Thoracic aorta (tissue), 2 donors: ENCODE measurements around the gene PYGL. TPM values are rescaled to one million over a fixed set of nuclear protein-coding genes. Genes with fewer than 3 reads are reported as not detected.

Source experiments
- ATAC-seq: fragments of 150-250 bp; one replicate; pipeline ENCODE4 v1.8.0; 2017; ENCODE audit warnings: low read depth; ENCODE audit not compliant: insufficient number of reproducible peaks, low FRiP score
- DNase-seq: peaks from one replicate; pipeline ENCODE4 v3.0.0-alpha.2; 2020; ENCODE audit warnings: low spot score
- H3K27ac ChIP-seq, 2 donors: fragments of 200-600 bp; sonication (generic); 1 replicate in 1 of 2; 2 replicates in 1 of 2; pipeline ENCODE4 v1.5.1; 2016; ENCODE audit warnings: mild to moderate bottlenecking in 2 of 2, moderate library complexity in 2 of 2
- H3K27me3 ChIP-seq: fragments of 200-600 bp; sonication (generic); replicated peaks from 2 replicates; pipeline ENCODE4 v1.6.0; 2016; ENCODE audit warnings: mild to moderate bottlenecking; ENCODE audit not compliant: insufficient read depth
- H3K36me3 ChIP-seq: fragments of 200-600 bp; sonication (generic); one replicate; pipeline ENCODE4 v1.5.1; 2016
- H3K4me1 ChIP-seq, 2 donors: fragments of 200-600 bp; sonication (generic); 1 replicate in 1 of 2; 2 replicates in 1 of 2; pipeline versions ENCODE4 v1.5.1 to v1.6.0; 2016; ENCODE audit warnings: low read depth in 2 of 2, mild to moderate bottlenecking in 1 of 2; ENCODE audit not compliant: control insufficient read depth in 1 of 2
- H3K4me3 ChIP-seq: fragments of 200-600 bp; sonication (generic); 2 replicates; pipeline ENCODE4 v1.5.1; 2016; ENCODE audit warnings: mild to moderate bottlenecking
- H3K9me3 ChIP-seq: fragments of 200-600 bp; sonication (generic); 2 replicates; pipeline ENCODE4 v1.5.1; 2016
- total RNA-seq, 2 donors: library from RNA; depleted of rRNA; stranded (reverse); fragments of >200 nt; gene quantifications; one replicate each; pipeline versions ENCODE4 v1.1.0 to v1.2.3, GENCODE V29; 2016
- TF ChIP-seq, protein P1 (sequence below): fragments of 200-600 bp; sonication (generic); IDR thresholded peaks from one replicate; pipeline ENCODE4 v1.5.1; 2019; ENCODE audit warnings: antibody characterized with exemption

Gene PYGL
- total RNA-seq, 2 donors from 2014 or later = 39.9 to 51.2 TPM

DNA sequence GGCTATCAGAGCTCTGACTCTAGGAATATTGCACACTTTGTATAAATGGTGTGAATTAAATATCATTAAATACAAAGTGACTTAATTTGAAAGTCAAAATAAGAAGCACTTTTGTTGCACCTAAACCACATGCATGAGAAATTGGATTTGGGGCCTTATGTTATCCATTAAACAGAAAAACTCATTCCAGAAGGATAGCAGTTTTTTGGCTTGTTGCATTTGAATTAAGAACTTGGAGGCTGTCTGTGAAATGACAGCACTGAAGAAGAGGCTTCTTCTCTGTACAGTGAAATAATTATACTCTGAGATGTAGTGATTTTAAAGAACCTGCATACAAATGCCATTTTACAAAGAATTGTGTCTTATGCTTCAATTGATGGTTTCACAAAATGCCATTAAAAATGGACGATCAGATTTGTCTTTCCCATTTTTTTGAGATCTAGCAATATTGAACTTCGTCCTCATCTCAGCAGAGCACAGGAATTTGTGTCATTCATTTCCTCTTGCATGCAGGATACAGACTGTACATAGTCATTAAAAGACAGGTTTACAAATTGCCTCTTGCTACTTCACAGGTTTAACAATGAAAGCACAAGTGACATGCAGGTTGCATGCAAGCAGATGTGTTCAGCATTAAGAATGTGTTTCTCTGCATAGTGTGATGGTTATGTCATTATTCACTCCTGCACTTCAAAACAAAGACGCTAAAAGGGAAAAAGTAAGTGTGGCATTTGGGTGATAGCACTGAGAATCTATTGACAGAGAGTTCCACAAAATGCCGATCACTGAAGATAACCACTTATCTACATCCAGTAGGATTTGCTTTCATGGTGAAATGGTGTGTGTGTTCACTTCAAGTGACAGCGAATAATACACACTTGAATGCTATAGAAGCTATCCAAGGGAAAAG lies 35.9 kb upstream of the PYGL start:
- ATAC-seq (no peak), DNase-seq (no peak)
- H3K36me3 ChIP-seq = no peaks in the 10 kb centered on the region
- no peak overlapping the region for H3K4me3 ChIP-seq
- no peaks in the 10 kb centered on the region for H3K27me3 ChIP-seq
- no peak overlapping the region for H3K27ac ChIP-seq
- H3K4me1 ChIP-seq = no peaks in the 10 kb centered on the region
- H3K9me3 ChIP-seq = no peaks in the 10 kb centered on the region
- TF ChIP-seq, protein P1, sequence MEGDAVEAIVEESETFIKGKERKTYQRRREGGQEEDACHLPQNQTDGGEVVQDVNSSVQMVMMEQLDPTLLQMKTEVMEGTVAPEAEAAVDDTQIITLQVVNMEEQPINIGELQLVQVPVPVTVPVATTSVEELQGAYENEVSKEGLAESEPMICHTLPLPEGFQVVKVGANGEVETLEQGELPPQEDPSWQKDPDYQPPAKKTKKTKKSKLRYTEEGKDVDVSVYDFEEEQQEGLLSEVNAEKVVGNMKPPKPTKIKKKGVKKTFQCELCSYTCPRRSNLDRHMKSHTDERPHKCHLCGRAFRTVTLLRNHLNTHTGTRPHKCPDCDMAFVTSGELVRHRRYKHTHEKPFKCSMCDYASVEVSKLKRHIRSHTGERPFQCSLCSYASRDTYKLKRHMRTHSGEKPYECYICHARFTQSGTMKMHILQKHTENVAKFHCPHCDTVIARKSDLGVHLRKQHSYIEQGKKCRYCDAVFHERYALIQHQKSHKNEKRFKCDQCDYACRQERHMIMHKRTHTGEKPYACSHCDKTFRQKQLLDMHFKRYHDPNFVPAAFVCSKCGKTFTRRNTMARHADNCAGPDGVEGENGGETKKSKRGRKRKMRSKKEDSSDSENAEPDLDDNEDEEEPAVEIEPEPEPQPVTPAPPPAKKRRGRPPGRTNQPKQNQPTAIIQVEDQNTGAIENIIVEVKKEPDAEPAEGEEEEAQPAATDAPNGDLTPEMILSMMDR = no peak

DNA sequence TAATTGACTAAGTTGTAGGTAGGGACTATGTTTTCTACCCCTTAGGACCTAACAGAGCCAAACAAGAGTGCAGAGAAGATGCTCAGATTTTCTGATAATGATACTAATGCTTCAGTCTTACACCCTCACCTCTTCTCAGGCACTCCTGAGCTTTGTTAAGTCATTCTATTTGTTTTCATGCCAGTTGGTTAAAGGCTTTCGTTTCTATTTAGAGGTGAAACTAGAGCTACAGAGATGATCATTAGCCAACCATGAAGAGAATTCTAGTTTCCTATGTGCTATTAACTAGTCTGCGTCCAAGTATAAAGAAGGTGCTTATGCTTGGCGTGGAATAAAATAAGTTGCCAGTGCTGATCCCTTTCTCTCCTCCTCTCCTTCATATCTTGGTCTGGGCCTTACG lies 34.6 kb upstream of the PYGL start:
- TF ChIP-seq, protein P1 = no peak
- no peak for DNase-seq
- Histone ChIP-seq H3K27ac (no peak overlapping the region), H3K27me3 (no peaks in the 10 kb centered on the region), H3K4me3 (no peak overlapping the region), H3K4me1 (no peaks in the 10 kb centered on the region), H3K36me3 (no peaks in the 10 kb centered on the region), H3K9me3 (no peaks in the 10 kb centered on the region)
- no peak for ATAC-seq

DNA sequence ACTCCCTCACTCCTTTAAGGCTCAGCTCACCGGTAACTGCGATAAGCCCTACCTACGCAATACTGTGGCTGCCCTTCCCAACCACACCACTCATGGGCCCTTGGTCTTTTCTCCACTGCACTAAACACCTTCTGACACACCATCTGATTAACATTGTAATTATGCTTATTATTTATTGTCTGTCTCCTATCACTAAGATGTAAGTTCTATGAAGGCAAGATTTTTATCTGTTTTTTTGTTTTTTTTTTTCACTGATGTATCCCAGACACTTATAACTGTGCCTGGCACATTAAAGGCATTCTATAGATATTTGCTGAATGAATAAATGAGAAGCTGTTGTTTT lies 34.2 kb upstream of the PYGL start:
- H3K36me3 ChIP-seq = no peaks in the 10 kb centered on the region
- no peak overlapping the region for H3K4me3 ChIP-seq
- H3K27me3 ChIP-seq = no peaks in the 10 kb centered on the region
- H3K27ac ChIP-seq = no peak overlapping the region
- DNase-seq (no peak), ATAC-seq (no peak)
- TF ChIP-seq, protein P1 = no peak
- H3K9me3 ChIP-seq = no peaks in the 10 kb centered on the region
- H3K4me1 ChIP-seq = no peaks in the 10 kb centered on the region

DNA sequence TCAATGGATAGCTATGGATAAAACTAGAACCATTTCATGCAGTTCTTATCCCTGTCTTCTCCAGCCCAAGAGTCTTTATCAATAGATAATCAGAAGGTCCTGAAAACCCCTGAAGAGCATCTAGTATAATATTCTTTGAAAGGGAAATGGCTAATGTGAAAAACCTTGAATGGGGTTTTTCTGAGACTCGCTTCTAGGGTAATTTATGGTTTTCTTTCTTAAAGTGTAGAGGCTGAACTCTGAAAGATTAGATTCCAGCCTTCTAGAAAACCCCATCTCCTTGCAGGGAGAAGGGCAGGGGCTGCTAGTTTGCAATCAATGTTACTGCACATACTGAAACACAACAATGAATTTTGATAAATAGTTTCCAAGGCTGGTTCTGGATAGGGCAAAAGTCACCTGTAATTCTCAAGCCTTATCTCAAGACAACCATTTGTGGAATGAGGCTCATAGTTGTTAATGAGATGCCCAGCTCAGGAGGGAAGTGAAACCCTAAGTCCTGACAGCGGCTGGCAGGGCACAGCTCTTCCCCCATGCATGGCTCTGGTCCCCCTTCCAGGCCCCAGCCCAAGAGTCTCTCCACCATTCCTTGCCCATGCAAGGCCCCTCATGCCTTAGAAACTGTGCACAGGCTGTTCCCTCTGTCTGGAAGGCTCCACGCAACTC lies 33.7 kb upstream of the PYGL start:
- TF ChIP-seq, protein P1 = no peak
- Histone ChIP-seq H3K36me3 (no peaks in the 10 kb centered on the region), H3K27me3 (no peaks in the 10 kb centered on the region), H3K9me3 (no peaks in the 10 kb centered on the region), H3K4me1 (no peaks in the 10 kb centered on the region), H3K4me3 (no peak overlapping the region), H3K27ac (no peak overlapping the region)
- ATAC-seq (no peak), DNase-seq (no peak)

DNA sequence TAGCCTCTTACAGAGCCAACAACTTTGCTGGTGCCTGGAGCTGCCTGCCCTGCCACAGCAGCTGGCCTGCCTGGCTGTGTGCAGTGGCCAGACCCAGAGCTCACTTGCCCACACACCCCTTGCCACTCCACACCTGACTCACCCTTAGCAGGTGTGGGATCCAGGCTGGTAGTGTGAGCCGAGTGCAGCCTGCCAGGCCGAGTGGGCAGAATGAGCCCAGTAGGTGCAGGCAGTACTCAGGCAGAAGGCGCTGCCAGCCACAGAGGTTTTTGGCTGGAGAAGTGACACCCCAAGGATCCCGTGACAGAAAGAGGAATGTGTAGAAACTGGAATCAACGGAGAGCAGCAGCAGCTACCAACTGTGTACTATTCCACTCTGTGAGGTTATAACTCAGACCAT lies 29.8 kb upstream of the PYGL start:
- H3K9me3 ChIP-seq = no peaks in the 10 kb centered on the region
- no peak overlapping the region for H3K27ac ChIP-seq
- no peaks in the 10 kb centered on the region for H3K27me3 ChIP-seq
- DNase-seq (no peak), ATAC-seq (no peak)
- no peaks in the 10 kb centered on the region for H3K36me3 ChIP-seq
- no peak overlapping the region for H3K4me3 ChIP-seq
- no peaks in the 10 kb centered on the region for H3K4me1 ChIP-seq
- TF ChIP-seq, protein P1 = no peak
